Hepatocyte (in vitro differentiated cells): ENCODE measurements around the gene EXOC1L. TPM values are rescaled to one million over a fixed set of nuclear protein-coding genes. Genes with fewer than 3 reads are reported as not detected.

Experiments
- DNase-seq: peaks from one replicate; pipeline ENCODE4 v3.0.0-alpha.2; 2016; ENCODE audit warnings: low spot score
- H2AFZ ChIP-seq: fragments of 200-600 bp; sonication (generic); 2 replicates; pipeline ENCODE4 v1.6.0; 2016; ENCODE audit warnings: antibody characterized with exemption, mild to moderate bottlenecking
- H3K27ac ChIP-seq: fragments of 200-600 bp; sonication (generic); 2 replicates; pipeline ENCODE4 v1.5.1; 2016; ENCODE audit warnings: mild to moderate bottlenecking
- H3K27me3 ChIP-seq: fragments of 200-600 bp; sonication (generic); 2 replicates; pipeline ENCODE4 v1.6.1; 2016
- H3K36me3 ChIP-seq: fragments of 200-600 bp; sonication (generic); replicated peaks from 2 replicates; pipeline ENCODE4 v1.5.1; 2016; ENCODE audit warnings: low read depth; ENCODE audit not compliant: insufficient read depth
- H3K4me1 ChIP-seq: fragments of 200-600 bp; sonication (generic); 2 replicates; pipeline ENCODE4 v1.5.1; 2016; ENCODE audit warnings: mild to moderate bottlenecking, moderate library complexity; ENCODE audit not compliant: insufficient read depth
- H3K4me2 ChIP-seq: fragments of 200-600 bp; sonication (generic); 2 replicates; pipeline ENCODE4 v1.6.0; 2016
- H3K4me3 ChIP-seq: fragments of 200-600 bp; sonication (generic); 2 replicates; pipeline ENCODE4 v1.5.1; 2016; ENCODE audit warnings: mild to moderate bottlenecking
- H3K79me2 ChIP-seq: fragments of 200-600 bp; sonication (generic); 2 replicates; pipeline ENCODE4 v1.6.0; 2017; ENCODE audit warnings: mild to moderate bottlenecking
- H3K9me2 ChIP-seq: fragments of 200-600 bp; sonication (generic); replicated peaks from 2 replicates; pipeline ENCODE4 v1.6.0; 2017; ENCODE audit warnings: mild to moderate bottlenecking; ENCODE audit not compliant: insufficient read depth
- H3K9me3 ChIP-seq: fragments of 200-600 bp; sonication (generic); 2 replicates; pipeline ENCODE4 v1.5.1; 2016; ENCODE audit warnings: low read depth, mild to moderate bottlenecking
- H4K20me1 ChIP-seq: fragments of 200-600 bp; sonication (generic); 2 replicates; pipeline ENCODE4 v1.6.0; 2016; ENCODE audit warnings: mild to moderate bottlenecking; ENCODE audit not compliant: insufficient read depth, poor library complexity, severe bottlenecking
- CTCF ChIP-seq: fragments of 200-600 bp; sonication (generic); IDR thresholded peaks from 2 replicates; pipeline ENCODE4 v1.5.1; 2016; ENCODE audit warnings: antibody characterized with exemption, mild to moderate bottlenecking; ENCODE audit not compliant: poor library complexity
- EZH2 ChIP-seq: fragments of 200-600 bp; sonication (generic); IDR thresholded peaks from 2 replicates; pipeline ENCODE4 v1.6.1; 2016; ENCODE audit warnings: antibody characterized with exemption, mild to moderate bottlenecking, borderline replicate concordance
- EZH2phosphoT487 ChIP-seq: fragments of 200-600 bp; sonication (generic); IDR thresholded peaks from one replicate; pipeline ENCODE4 v1.6.1; 2018; ENCODE audit warnings: antibody characterized with exemption, mild to moderate bottlenecking, low read depth, moderate library complexity; ENCODE audit not compliant: unreplicated experiment, severe bottlenecking
- WGBS: methylation state at CpG from one replicate; pipeline ENCODE4 v1.1.6; 2016; ENCODE audit warnings: low lambda C conversion rate; ENCODE audit errors: missing lambda C conversion rate; 5-methylcytosine and 5-hydroxymethylcytosine counted together
- polyA plus RNA-seq: library from polyadenylated mRNA; unstranded; fragments of >200 nt; fragmentation: Nextera tagmentation; extraction: Ambion mirVana; gene quantifications from 2 replicates; pipeline ENCODE4 v1.2.1, GENCODE V29; 2016
- total RNA-seq: library from RNA; depleted of rRNA; stranded (reverse); fragments of >200 nt; gene quantifications from 2 replicates; pipeline ENCODE4 v1.2.3, GENCODE V29; 2014

EXOC1L gene
- total and polyA plus RNA-seq, 2 experiments from 2014 or later, result not detected

DNA sequence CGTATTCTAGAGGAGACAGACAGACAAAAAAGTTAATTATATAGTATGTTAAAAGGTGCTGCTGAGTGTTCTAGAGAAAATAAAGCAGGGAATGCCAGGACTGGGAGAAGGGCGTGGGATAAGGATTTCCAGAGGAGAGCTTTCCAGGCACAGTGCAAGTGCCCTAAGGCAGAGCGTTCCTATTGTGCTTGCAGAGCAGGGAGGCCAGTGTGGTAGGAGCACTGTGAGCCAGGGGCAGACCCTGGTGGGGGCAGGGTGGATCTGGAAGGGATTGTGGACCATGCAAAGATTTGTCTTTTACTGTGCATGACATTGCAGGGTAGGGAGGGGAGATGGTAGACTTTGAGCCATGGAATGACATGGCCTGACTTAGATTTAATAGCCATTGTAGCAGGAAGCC is 59.6 kb downstream of the EXOC1L start:
- H3K27ac ChIP-seq, result no peak overlapping the region
- H3K9me2 ChIP-seq, result no peaks in the 10 kb centered on the region
- H3K9me3 ChIP-seq, result no peaks in the 10 kb centered on the region
- no peaks in the 10 kb centered on the region for H3K27me3 ChIP-seq
- no peak overlapping the region for H3K4me3 ChIP-seq
- no peak for DNase-seq
- H4K20me1 ChIP-seq, result no peaks in the 10 kb centered on the region
- no peaks in the 10 kb centered on the region for H3K79me2 ChIP-seq
- no peak overlapping the region for H2AFZ ChIP-seq
- no peaks in the 10 kb centered on the region for H3K4me1 ChIP-seq
- 97% methylated on average over 3 of the region's 3 CpGs for WGBS
- no peak for TF ChIP-seq CTCF
- no peak for TF ChIP-seq EZH2phosphoT487
- TF ChIP-seq EZH2, result no peak
- no peaks in the 10 kb centered on the region for H3K36me3 ChIP-seq
- H3K4me2 ChIP-seq, result no peak overlapping the region

DNA sequence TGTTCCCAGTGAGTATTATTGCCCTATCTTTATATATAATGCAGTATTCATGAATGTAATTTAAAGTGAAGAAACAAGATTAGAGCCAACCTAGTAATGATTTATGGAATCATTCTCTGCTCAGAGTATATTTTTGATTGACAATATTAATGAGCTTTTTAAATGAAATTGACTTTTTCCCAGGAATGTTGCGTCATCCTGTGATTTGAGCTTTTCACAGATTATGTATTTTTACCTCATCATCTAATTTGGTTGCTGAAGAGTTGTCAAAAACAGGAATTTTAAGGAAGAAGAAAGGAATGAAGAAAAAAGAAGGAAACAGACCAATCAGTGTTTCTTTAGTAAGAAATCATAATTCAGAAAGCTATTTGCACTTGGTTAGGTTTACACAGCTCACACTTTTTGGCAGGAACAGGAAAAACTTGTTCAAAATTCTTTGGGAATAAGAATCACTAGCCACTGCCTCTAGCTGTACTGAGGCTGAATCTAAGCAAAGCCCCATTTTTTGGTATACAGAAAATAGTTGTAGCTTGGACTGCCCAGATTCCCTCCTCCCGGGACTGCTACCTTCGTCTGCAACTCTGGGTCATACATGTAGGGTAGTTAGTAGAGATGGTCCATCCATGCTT is 61.2 kb downstream of the EXOC1L start:
- 97% methylated on average over 3 of the region's 3 CpGs for WGBS
- H2AFZ ChIP-seq, result no peak overlapping the region
- no peaks in the 10 kb centered on the region for H3K9me2 ChIP-seq
- H4K20me1 ChIP-seq, result no peaks in the 10 kb centered on the region
- TF ChIP-seq EZH2 (no peak), EZH2phosphoT487 (no peak), CTCF (no peak)
- no peaks in the 10 kb centered on the region for H3K9me3 ChIP-seq
- no peak overlapping the region for H3K27ac ChIP-seq
- no peak for DNase-seq
- no peaks in the 10 kb centered on the region for H3K36me3 ChIP-seq
- no peaks in the 10 kb centered on the region for H3K4me1 ChIP-seq
- H3K27me3 ChIP-seq, result no peaks in the 10 kb centered on the region
- H3K4me2 ChIP-seq, result no peak overlapping the region
- no peaks in the 10 kb centered on the region for H3K79me2 ChIP-seq
- H3K4me3 ChIP-seq, result no peak overlapping the region

DNA sequence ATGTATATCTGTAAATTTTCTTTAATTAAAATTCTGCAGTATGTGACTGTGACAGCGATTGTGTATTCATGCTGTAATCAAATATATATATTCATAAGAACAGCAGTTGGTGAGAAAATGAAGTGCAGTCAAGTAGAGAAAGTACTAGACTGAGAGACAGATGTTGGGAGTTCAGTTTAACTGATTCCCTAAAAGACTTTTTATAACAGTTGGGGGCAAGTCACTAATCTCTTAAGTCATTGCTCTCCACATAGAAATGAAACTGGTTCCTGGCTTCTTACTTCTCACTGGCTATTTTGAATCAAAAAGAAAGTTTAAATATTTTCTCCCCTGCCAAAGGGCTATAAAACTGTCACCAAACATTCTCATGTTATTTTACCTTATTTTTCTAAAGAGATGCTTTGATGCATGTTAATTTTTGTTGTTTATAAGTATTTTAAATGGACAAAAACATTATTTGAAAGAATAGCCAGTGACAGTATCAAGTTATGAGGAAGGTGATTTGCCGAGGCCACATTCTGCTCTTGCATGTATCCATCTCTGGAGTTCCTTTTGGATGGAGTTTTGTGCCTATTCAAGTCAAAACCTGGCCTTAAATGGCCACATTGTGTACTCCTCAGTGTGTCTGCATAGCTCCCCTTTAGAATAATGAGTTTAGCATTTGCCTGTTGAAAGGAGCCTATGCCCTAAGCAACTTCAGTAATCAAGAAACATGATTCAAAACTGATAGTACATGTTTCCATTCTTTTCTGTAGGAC is 64.7 kb downstream of the EXOC1L start:
- H3K36me3 ChIP-seq, result no peaks in the 10 kb centered on the region
- DNase-seq, result no peak
- H3K27me3 ChIP-seq, result no peaks in the 10 kb centered on the region
- H3K4me2 ChIP-seq, result no peak overlapping the region
- H3K9me3 ChIP-seq, result no peaks in the 10 kb centered on the region
- H3K9me2 ChIP-seq, result no peaks in the 10 kb centered on the region
- no peak overlapping the region for H3K4me3 ChIP-seq
- H3K4me1 ChIP-seq, result no peaks in the 10 kb centered on the region
- WGBS, result 91% methylated on average over 2 of the region's 2 CpGs
- TF ChIP-seq EZH2 (no peak), EZH2phosphoT487 (no peak), CTCF (no peak)
- H4K20me1 ChIP-seq, result no peaks in the 10 kb centered on the region
- H3K79me2 ChIP-seq, result no peaks in the 10 kb centered on the region
- H3K27ac ChIP-seq, result no peak overlapping the region
- H2AFZ ChIP-seq, result no peak overlapping the region

DNA sequence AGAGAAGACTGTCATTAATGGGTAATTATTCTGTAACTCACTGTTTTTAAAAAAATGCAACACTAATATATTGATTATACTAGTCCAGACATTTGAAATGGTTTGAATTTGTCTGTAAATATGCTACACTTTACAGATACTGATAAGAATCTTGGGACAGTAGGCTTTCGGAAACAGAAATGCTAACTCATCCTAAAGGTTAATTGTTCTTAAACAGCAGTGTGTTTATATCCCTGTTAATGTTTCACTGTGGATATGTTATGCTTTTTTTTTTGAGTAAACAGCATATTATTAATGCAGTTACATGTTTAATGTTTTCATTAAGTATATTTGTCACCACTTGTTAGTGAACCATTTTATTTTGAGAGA is 65.2 kb downstream of the EXOC1L start:
- no peak for DNase-seq
- Histone ChIP-seq H3K27ac (no peak overlapping the region), H2AFZ (no peak overlapping the region), H3K9me3 (no peaks in the 10 kb centered on the region), H3K4me1 (no peaks in the 10 kb centered on the region), H4K20me1 (no peaks in the 10 kb centered on the region), H3K9me2 (no peaks in the 10 kb centered on the region), H3K4me2 (no peak overlapping the region), H3K27me3 (no peaks in the 10 kb centered on the region), H3K4me3 (no peak overlapping the region), H3K36me3 (no peaks in the 10 kb centered on the region), H3K79me2 (no peaks in the 10 kb centered on the region)
- 84% methylated on average over 1 of the region's 1 CpG for WGBS
- TF ChIP-seq EZH2phosphoT487 (no peak), CTCF (no peak), EZH2 (no peak)
